NCI-H1930 (cell line): ENCODE results near the gene CYP3A7.
"Not testable (repeated sequence)": the region's sequence is repeated elsewhere in the genome, so short reads cannot be mapped to it uniquely, and the experiment has no call there.

Source experiments
- DNase-seq, 2 experiments: peaks; one replicate each; lab custom pipeline; 2025; lab: John Stamatoyannopoulos, UW

The CYP3A7 gene

DNA sequence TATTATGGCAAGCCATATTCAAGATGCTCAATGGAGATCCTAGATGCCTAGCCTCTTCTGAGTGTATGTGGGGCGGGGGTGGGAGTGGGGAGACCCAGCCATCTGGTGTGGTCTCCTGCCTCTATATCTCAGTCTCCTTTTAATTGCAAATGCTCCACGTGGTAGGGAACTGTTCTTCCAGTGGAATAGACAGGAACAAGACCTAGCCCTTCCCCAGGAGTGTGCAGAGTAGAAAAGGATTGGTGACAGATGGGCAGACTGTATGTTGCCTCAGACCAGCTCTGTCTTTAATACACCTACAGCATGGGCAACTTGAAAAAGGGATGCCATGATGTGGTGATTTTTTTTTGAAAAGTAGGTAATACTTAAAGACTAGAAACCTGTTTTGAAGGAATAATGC is 67.8 kb downstream of the CYP3A7 start:
- no peak for DNase-seq

DNA sequence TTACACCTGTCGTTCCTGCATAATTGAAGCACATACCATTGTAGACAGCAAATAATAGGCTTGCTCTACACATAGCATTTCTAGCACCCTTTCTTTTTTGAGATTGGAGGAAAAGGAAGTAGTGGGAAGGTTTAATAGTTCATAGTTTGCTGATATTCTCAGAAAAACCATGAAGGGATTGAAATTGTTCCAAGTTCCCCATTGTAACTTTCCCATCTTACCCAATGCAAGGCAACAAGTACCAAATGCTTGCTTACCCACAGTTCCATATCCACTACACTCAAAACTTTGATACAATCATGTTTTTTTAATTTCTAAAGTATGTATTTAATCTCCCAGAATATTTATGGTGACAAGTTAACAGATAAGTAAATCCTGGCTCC is 69.0 kb downstream of the CYP3A7 start:
- no peak for DNase-seq

DNA sequence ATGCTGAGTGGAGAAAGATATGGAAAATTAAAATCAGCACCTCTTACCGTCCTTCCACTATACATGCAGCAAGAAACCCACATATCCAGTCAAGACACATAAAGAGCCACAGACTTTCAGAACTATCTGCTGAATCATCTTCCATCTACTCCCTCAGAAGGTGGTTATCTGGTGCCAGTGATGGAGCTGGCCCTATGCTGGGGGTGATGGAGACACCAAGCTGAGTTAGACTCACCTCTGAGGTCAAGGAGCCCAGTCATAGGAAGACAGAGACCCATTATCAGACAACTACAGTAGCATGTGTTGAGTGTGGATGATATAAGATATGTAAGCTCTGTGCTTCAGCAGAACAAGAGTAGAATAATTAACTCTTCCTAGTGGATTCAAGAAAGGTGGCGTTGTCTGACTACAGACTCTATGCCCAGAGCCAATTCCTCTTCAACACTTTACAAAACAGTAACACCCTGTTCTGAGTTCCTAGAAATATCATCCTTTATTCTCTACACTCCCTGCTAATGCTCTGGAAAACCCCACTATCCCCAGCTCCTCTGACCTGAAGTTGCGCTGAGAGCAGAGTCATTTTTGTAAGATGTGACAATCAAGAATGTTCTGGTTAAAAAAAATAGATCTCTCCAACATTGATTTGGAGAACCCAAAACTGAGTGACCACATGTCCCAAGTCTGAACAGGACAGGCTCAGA is 69.5 kb downstream of the CYP3A7 start:
- no peak for DNase-seq

- not testable (repeated sequence) for DNase-seq
These were observed 77.1 kb downstream of the CYP3A7 start for GRCh38 chr7:99657879-99658278.
